HG03442 (cell line): ENCODE data around the gene HPGD.

Experiments
- ATAC-seq: cut with Tn5 transposase; IDR thresholded peaks from one replicate; pipeline ENCODE4 v1.9.1; 2021; ENCODE audit warnings: mild to moderate bottlenecking, moderate library complexity; ENCODE audit not compliant: unreplicated experiment

The HPGD gene

DNA sequence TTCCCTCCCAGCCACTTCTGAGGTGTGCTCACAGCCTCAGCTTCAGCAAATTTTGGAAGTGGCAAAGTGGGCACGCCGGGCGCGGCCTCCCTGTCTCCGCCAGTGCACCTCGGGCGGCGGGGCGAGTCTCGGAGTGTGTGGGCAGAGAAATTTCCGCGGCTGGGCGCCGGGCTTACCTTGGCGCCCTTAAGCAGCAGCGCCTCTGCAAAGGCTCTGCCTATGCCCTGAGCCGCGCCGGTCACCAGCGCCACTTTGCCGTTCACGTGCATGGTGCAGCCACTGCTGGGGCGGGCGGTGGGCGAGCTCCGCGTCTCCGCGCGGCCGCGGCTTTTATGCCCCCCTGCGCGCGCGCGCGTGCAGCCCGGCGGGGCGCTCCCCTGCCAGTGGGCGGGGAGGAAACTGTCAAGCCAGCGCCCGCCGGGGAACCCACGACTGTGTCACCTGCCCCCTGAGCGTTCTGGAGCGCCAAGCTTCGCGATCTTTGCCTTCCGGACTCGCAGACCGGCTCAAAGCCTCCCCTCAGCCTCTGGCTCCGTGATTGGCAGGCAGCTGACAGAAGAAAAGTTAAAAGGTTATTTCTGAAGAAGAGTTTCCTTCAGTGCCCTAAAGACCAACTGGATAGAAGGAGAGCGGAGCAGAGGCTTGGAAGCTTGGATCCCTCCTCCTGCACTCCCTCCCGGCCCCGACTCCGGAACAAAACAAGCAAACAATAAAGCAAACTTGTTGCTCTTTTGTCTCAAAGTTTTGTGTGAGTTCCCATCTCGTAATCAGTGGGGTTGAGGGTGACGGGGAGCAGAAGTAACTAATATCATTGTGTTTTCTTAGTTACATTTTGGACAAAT lies at the start of gene HPGD:
Gene HPGD (minus strand): TSS at position 306 of the 842 bp plus-strand sequence. CDS start 37 bp downstream, at position 269.
- ATAC-seq: peak; percentile 71

DNA sequence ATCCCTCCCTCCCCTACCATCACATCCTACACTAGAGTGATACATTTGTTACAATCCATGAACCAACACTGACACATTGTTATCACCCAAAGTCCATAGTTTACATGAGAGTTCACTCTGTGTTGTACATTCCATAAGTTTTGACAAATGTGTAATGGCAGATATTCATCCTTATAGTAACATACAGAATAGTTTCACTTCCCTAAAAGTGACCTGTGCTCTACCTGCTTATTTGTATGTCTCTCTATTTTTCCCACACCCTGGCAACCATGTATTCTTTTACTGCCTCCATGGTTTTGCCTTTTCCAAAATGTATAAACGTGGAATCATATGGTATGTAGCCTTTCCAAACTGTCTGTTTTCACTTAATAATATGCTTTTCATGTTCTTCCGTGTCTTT lies 42.2 kb upstream of the HPGD start:
- no peak for ATAC-seq

DNA sequence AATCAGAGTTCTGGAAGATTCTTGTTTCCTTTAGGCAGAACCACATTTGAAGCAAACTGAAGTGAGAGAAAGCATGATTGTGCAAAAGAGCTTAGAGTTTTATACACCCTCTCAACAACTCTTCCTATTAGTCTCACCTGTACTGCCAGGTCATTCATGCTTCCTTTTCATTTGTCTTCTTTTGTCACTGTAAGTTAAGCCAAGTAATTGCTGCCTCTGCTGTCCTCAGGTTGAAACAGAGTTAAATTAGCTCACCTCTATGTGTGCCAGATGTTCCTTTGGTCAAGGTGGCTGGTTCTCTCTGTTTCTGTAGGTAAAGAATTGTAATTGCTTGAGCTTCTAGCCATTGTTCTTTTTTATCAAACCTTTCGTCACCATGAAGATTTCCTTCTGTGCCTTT lies 41.1 kb upstream of the HPGD start:
- no peak for ATAC-seq

DNA sequence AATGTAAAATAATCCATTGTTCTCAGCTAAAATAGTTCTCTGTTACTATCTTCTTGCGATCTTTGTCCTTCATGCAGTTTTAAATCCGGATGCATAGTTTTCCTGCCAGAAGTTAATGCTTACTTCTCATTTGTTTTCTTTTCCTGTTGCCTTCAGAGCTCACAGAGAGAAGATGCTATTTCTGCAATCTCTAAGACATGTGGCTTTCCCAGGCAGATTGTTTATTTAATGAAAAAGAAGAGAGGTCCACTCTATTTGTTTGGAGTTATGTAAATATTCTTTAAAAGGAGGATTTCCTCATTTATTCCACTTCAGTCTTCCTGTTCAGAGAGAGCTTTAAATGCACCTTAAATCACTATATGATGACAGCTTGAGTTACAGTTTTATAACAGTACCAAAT lies 39.3 kb upstream of the HPGD start:
- ATAC-seq: no peak

DNA sequence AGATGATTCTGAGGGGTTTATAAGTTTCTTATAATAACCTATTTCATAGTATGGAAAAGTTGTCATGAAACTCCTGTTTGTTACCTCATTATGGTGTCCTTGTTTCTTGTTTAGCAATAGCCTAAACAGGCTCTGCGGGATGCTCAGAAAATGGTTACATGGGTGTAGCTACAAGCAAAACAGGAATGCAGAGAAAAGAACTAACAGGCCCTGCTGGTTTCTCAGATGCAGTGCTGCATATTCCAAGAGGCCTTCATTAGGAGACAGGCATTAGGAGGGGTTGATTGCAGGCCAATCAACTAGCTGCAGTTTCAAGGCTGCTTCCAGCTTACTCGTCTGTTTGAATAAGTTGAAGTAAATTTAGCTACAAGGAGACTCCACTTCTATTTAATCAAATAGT lies 37.6 kb upstream of the HPGD start:
- no peak for ATAC-seq

DNA sequence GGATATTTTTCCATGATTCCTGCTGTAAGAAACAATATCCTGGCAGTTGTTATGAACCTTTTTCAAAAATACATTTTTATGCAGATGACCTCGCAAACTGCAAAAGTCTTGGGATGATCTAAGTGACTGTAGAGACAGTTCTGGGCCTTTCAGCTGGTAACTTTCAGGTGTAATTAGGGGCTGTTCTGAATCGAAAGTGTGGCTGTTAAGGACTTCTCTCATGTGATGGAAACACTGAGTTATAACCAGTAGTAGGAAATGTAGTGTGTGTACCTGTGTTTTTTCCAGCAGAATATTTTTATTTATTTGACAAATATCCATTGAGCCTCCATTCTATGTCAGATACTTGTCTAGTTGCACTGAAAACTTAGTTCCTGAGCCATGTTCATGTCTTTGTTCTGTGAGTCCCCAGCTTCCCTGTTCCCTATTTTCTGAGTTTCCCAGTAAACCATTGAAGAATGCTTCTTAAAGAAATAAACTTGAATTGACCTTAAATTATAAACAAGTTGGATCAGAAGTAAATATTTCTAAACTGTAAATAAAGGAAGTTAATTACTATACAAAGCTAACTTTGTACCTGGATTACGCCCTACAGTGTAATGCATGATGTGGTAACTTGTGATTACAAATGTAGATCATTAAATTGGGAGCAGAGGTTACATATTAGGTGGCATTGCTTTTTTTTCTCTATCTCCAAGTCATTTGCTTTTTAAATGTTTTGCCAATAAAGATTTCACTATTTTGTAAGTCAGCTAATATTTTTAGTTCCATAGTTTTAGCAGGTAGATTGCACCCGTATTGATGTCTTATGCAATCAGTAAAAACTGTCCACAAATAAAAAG lies 33.7 kb upstream of the HPGD start:
- no peak for ATAC-seq

DNA sequence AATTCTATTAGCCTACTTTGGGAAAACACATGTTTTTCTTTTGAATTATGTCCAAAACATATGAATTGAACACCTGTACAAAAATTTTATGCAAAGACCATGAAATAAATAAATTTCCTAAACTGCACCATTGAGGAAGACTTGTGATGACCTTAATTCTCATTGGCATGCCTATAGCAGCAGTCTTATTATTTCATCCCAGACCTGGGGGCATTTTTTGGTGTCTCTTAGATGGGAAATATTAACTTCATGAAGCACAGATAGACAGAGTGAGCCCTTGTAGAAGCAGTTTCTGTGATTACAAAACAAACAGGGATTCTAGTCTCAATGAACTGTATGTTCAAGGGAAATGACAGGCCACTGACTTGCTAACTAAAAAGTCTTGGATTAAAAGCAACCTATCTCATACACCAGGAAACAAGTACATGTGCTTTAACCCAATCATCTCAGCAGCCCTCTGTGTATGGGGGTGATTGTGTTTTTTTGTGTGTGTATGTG lies 32.0 kb upstream of the HPGD start:
- ATAC-seq: no peak

DNA sequence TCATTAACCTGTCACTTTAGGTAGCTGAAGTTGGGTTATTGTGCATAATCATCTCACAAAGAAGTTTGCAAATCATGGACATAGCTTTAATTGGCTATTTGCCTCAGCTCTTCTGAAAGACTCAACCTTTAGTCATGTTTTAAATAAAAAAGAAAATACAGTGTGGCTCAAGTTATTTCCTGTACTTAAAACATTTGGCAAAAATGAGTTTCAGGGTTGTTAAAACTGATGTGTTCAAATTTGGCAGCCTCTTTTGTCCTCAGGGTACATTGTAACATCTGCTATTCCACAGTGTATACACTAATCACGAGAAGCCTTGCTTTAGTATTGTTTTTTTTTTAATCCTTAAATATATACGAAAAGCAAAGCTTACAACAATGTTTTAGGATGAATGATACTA lies 31.5 kb upstream of the HPGD start:
- no peak for ATAC-seq

DNA sequence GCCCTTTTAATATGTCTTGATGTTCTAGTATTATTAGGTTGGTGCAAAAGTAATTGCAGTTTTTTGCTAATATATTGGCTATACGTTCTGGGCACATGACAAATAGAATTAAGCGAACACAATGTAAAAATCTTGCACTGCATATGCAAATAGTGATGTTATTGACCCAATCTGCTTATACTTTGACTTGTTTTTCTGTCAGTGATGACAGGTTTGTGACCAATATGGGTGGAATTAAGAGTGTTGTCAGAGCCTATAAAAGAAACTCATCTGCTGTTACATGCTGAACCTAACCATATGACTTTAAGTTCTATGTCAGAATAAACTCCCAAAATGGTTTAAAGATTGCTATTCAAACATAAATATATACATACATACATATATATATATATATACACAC lies 30.7 kb upstream of the HPGD start:
- ATAC-seq: no peak

DNA sequence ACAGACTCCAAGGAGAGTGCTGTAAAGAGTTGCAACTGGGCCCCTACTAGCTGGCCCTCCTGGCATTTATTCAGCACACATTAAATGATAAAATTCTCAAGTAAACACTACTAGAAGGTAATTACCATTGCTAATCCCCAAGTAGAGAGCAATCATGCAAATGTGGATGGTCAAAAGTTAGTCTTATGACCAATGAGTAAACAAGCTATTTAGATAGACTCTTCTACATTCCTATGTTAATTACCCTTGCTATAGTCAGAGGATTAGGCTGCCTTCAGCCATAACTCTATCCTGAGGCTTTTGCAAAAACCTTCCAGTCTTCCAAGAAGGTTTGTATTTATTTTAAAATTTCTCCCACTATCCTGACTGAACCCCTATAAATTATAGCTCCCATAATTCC lies 28.3 kb upstream of the HPGD start:
- ATAC-seq: no peak

DNA sequence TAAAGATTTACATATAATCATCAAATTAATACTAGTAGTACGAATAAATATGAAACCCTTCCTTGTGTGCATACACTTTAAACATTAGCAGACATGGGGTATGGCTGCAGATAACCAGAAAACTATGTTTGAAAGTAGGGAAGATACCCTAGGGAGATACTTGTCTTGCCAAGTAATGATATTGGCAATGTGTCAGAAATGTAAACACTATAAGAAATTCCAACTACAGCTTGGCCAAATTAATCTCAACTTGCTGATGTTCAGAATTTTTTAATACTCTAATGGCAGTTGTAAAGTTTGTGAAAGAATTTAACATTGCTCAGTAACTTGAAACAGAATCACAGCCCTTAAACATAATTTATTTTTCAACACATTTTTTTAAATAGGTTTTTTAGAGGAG lies 27.4 kb upstream of the HPGD start:
- ATAC-seq: no peak

DNA sequence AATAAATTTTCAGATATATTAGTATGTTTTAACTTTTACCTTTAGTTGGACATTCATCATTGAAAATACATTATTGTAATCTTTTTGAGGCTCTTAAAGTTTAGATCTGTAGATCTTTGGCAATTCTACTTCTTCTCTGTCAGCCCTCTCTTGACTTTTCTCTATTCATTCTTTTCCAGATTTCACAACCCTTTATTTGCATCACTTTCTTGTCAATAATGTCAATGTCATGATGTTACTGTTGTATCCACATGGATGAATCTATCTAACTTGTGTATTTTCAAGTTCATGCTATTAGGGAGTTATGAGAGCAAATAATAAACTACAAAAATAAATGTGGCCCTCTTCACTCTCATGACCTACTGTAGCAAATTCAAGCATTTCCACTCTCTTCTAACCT lies 23.0 kb upstream of the HPGD start:
- no peak for ATAC-seq

DNA sequence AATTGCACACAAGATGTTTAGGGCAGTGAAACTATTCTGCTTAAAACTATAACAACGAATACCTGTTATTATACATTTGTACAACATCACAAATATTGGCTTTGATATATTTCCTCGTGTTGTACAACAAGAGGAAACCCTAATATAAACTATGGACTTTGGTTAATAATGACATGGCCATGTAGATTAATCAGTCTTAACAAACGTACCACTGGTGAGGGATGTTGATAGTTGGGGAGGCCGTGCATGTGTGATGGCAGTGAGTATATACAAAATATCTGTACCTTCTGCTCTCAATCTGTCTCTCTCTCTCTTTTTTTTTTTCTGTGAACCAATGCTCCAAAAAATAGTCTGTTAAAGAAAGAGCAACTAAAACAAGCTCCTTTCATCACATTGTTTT lies 22.2 kb upstream of the HPGD start:
- ATAC-seq: no peak

DNA sequence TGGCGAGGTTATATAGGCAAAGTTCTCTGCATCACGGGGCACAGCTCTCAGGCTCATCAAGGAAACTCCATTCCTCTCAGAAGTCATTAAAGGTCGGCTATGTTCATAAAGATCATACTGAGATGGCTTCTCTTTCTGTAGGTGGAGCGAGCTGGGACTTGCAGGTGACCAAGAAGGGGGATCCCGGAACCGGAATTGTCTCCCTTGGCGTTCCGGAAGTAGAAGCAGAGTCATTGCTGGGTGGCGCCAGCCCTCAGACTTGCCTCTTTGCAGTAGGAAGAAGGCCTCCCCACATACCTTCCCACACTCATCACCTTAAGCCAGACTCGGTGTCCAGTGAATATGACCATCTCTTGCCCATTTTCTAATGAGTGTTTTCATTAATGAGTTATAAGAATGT lies 17.9 kb upstream of the HPGD start:
- ATAC-seq: no peak

DNA sequence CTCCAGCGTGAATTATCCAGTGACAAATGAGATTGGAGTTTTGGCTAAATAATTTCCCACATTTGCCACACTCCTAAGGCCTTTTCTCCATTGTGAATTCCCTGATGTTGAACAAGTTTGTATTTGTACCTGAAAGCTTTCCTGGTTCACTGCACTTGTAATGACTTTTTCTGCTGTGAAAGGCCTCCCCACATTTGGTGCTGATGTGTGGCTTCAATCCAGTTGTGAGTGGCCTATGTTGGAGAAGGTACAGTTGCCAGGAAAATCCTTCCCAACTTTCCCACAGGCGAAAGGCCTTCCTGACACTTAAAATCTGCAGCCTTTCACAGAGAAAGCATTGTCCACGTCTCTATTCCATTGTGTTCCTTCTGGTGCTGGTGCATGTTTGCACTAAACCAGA lies 17.3 kb upstream of the HPGD start:
- ATAC-seq: no peak

DNA sequence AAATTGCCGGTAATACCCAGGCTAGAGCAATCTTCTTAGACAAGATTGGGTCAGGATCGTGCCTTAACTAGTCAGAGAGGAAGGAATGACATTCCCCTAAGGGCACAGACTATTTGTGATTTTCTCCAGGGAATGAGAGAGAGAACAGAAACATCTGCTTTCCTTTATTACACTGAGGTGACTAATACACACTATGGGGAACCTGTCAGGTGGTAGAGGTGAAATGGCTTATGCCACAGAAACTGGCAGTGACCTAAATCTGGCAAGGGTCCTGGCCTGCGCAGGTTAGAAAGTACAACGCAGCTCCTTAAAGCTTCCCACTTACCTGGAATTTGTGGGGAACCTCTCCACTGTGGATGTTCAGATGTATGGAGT lies 16.6 kb upstream of the HPGD start:
- no peak for ATAC-seq

DNA sequence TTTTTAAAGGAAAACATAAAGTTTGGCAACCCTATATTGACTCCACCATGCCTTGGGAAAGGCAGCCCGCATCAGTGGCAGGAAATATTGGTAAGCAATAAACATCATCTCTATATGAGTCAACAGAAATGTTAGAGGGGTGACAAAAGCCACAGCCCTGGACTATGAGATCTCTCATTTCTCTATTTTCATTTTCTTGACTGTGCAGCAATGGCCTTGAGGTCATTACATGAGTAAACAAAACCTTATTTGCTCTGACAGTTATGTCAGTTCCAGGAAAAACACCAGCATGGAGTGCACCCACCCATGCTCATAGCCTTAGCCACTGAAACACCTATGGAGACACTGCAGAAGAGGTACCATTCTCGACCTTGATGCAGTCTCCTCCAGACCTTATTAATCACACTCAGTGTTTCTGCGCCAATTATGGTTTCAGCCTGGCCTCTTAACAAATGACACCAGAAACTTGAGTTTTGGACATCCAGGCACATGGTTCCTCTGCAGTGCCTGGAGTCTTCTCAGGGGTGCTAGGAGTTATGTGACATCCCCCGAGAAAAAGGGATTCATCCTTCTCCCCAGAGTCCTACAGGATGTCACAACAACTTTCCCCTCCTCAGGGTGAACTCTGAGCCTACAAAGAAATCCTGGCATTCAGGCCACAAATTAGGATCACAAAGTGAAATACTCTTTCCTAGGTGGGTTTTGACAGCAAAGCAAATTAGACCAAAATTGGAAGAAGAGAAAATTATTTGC lies 16.0 kb upstream of the HPGD start:
- peak; percentile 98 for ATAC-seq

DNA sequence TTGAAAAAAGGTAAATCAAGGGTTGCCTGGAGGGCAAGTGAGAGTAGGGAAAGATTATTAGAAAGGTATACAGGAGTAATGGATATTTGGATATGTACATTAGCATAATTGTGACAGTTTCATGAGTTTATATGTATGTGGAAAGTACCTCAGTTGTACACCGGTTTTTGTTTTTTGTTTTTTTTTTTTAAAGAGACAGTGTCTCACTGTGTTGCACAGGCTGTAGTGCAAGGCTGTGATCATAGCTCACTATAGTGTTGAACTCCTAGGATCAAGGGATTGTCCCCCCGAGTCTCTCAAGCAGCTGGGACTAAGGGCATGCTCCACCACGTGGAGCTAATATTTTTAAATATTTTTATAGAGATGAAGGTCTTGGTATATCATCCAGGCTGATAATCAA lies 15.3 kb upstream of the HPGD start:
- ATAC-seq: peak; percentile 14

DNA sequence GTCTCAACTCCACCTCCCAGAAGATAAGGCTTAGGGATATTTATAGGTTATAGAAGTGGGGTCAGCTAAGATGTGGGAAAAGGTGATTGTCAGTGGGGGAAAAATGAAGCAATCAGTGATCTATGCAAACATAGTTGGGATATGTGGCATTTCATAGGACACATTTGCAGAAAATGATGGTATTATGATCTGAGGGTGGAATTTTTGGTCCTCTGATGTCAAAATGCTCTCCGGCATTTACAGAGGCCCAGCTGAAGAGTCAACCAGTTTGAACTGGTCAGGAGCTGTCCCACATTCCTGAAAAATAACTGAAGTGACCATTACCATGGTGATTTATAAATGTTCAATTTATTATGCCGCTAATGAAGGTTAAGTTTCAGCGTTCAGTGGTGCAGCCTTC lies 12.2 kb upstream of the HPGD start:
- no peak for ATAC-seq

DNA sequence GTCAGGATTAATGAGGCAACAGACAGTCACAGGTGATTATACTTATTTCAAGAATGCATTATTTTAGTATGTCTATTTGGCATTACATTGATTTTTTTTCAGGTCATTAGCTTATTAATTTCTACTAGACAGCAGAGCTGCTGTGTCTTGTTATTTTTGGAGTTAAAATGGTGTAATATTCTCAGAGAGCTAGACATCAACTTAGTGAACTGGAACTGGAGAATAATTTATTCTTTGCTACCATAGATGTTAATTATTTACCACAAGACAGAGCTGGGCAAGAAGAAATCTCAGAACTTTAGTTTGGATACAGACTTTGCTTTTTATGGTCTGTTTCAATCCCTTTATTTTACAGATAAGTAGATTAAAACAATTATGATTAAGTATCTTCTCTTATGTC lies 10.2 kb upstream of the HPGD start:
- ATAC-seq: no peak

DNA sequence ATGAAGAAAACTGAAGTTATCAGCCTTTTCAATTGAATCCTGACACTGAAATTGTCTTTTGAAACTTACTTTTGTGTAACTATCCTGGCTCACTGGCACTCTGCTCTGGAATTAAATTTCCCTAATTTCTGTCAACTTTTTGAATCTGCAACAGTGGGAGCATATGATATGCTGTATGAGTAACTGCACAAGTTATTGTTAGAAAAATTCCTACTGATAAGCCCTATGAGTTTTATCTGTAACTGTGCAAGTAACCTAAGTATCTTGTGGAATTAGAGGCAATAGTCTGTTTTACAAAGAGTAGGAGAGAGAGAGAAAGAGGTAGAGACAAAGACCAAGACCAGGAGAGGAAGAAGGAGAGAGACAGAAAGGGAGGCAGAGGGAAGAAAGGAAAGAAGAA lies 9.2 kb upstream of the HPGD start:
- no peak for ATAC-seq
